Peyer's patch (tissue), 4 donors: ENCODE results near the gene OR51D1.

Source experiments
- CTCF ChIP-seq, 6 experiments: fragments of 450-650 bp in 4 of 6; fragments of 200-600 bp in 2 of 6; sonication (generic) in 1 of 6; IDR thresholded peaks; one replicate each; pipeline ENCODE4 v1.5.1; 2017 to 2019; ENCODE audit warnings: antibody characterized with exemption in 6 of 6, mild to moderate bottlenecking in 3 of 6, moderate library complexity in 1 of 6
- POLR2A ChIP-seq, 2 donors: fragments of 450-650 bp; IDR thresholded peaks; one replicate each; pipeline ENCODE4 v1.5.1; 2017; ENCODE audit warnings: antibody characterized with exemption in 2 of 2, mild to moderate bottlenecking in 2 of 2, moderate library complexity in 2 of 2

- TF ChIP-seq CTCF (IDR thresholded peaks at IDR 0.05) (no peak), POLR2A (IDR thresholded peaks at IDR 0.05) (no peak)
Observed at GRCh38 chr11:4682623-4683419, 45.5 kb downstream of the OR51D1 start.
